GM21381 (cell line): ENCODE results near the gene CTBP1.

Experiments used
- ATAC-seq: cut with Tn5 transposase; IDR thresholded peaks from one replicate; pipeline ENCODE4 v1.9.1; 2021; ENCODE audit warnings: mild to moderate bottlenecking, moderate library complexity; ENCODE audit not compliant: unreplicated experiment

CTBP1 gene

GRCh38 chr4:1285151-1285789, 36.3 kb upstream of the CTBP1 start:
- no peak for ATAC-seq

GRCh38 chr4:1283711-1284110, 34.8 kb upstream of the CTBP1 start:
- ATAC-seq = no peak

- ATAC-seq = no peak
Measured at GRCh38 chr4:1279253-1279652, 30.3 kb upstream of the CTBP1 start.

GRCh38 chr4:1277667-1278665, 29.0 kb upstream of the CTBP1 start:
- ATAC-seq = no peak

- no peak for ATAC-seq
Measured at GRCh38 chr4:1276984-1277383, 28.1 kb upstream of the CTBP1 start.

- no peak for ATAC-seq
Measured at GRCh38 chr4:1274871-1275270, 25.9 kb upstream of the CTBP1 start.

- ATAC-seq = no peak
Measured at GRCh38 chr4:1271686-1272085, 22.8 kb upstream of the CTBP1 start.

GRCh38 chr4:1269209-1269608, 20.3 kb upstream of the CTBP1 start:
- no peak for ATAC-seq

- ATAC-seq = no peak
Measured at GRCh38 chr4:1266881-1267763, 18.2 kb upstream of the CTBP1 start.

- ATAC-seq = no peak
Measured at GRCh38 chr4:1265351-1265750, 16.4 kb upstream of the CTBP1 start.

- ATAC-seq = no peak
Measured at GRCh38 chr4:1264942-1265341, 16.0 kb upstream of the CTBP1 start.

GRCh38 chr4:1261107-1261928, 12.4 kb upstream of the CTBP1 start:
- ATAC-seq = no peak

- no peak for ATAC-seq
Measured at GRCh38 chr4:1260418-1261106, 11.6 kb upstream of the CTBP1 start.

GRCh38 chr4:1259966-1260365, 11.0 kb upstream of the CTBP1 start:
- no peak for ATAC-seq

GRCh38 chr4:1258457-1258856, 9.5 kb upstream of the CTBP1 start:
- no peak for ATAC-seq

GRCh38 chr4:1255699-1256098, 6.8 kb upstream of the CTBP1 start:
- no peak for ATAC-seq

GRCh38 chr4:1255151-1255550, 6.2 kb upstream of the CTBP1 start:
- ATAC-seq = no peak

GRCh38 chr4:1253831-1254230, 4.9 kb upstream of the CTBP1 start:
- no peak for ATAC-seq

GRCh38 chr4:1252928-1253492, 4.1 kb upstream of the CTBP1 start:
- ATAC-seq = no peak

- no peak for ATAC-seq
Measured at GRCh38 chr4:1251773-1252066, 2.8 kb upstream of the CTBP1 start.
